Mesenchymal stem cell (in vitro differentiated cells and primary cell): Measurements from ENCODE around the gene NEFH.
"Not testable (repeated sequence)": the region's sequence is repeated elsewhere in the genome, so short reads cannot be mapped to it uniquely, and the experiment has no call there.

Source experiments
- DNase-seq: peaks from one replicate; pipeline ENCODE4 v3.0.0-alpha.2; 2013
- H2AFZ ChIP-seq: one replicate; pipeline ENCODE4 v1.6.1; 2013; ENCODE audit warnings: low read depth, mild to moderate bottlenecking, control low read depth, inconsistent platforms, low read length, moderate library complexity
- H2AK5ac ChIP-seq: 2 replicates; pipeline ENCODE4 v1.6.1; 2013; ENCODE audit warnings: low read length, moderate library complexity, mild to moderate bottlenecking, inconsistent platforms; ENCODE audit not compliant: severe bottlenecking
- H2BK120ac ChIP-seq: one replicate; pipeline ENCODE4 v1.6.1; 2013; ENCODE audit warnings: low read depth, mild to moderate bottlenecking, inconsistent platforms, low read length, moderate library complexity
- H2BK12ac ChIP-seq, 2 experiments: one replicate each; pipeline ENCODE4 v1.6.1; 2013; ENCODE audit warnings: inconsistent platforms in 2 of 2, low read length in 2 of 2, mild to moderate bottlenecking in 2 of 2, moderate library complexity in 2 of 2, control low read depth in 1 of 2
- H2BK15ac ChIP-seq: one replicate; pipeline ENCODE4 v1.6.1; 2013; ENCODE audit warnings: mild to moderate bottlenecking, low read depth, inconsistent platforms; ENCODE audit not compliant: poor library complexity, severe bottlenecking
- H2BK5ac ChIP-seq: 2 replicates; pipeline ENCODE4 v1.6.1; 2013; ENCODE audit warnings: low read depth, mild to moderate bottlenecking, low read length, control low read depth, inconsistent platforms; ENCODE audit not compliant: poor library complexity, severe bottlenecking
- H3K14ac ChIP-seq, 2 experiments: one replicate each; pipeline ENCODE4 v1.6.1; 2013; ENCODE audit warnings: inconsistent platforms in 2 of 2, low read length in 2 of 2, control low read depth in 1 of 2, mild to moderate bottlenecking in 1 of 2, moderate library complexity in 1 of 2
- H3K18ac ChIP-seq, 2 experiments: one replicate each; pipeline ENCODE4 v1.6.1; 2013; ENCODE audit warnings: inconsistent platforms in 2 of 2, low read length in 2 of 2, control low read depth in 1 of 2, low read depth in 1 of 2, mild to moderate bottlenecking in 1 of 2
- H3K23ac ChIP-seq, 2 experiments: one replicate each; pipeline ENCODE4 v1.6.1; 2013; ENCODE audit warnings: inconsistent platforms in 2 of 2, low read length in 2 of 2, mild to moderate bottlenecking in 2 of 2, moderate library complexity in 2 of 2, control low read depth in 1 of 2
- H3K27ac ChIP-seq: 2 replicates; pipeline ENCODE4 v1.5.1; 2013; ENCODE audit warnings: mild to moderate bottlenecking, moderate library complexity, low read length, control low read depth, inconsistent platforms; ENCODE audit not compliant: poor library complexity, severe bottlenecking
- H3K27me3 ChIP-seq, 2 experiments: 2 replicates each; pipeline versions ENCODE4 v1.6.1 to v1.7.0; 2013; ENCODE audit warnings: low read length in 2 of 2, mild to moderate bottlenecking in 2 of 2, moderate library complexity in 2 of 2, control low read depth in 1 of 2, inconsistent platforms in 1 of 2; ENCODE audit not compliant: control insufficient read depth in 1 of 2, insufficient read depth in 1 of 2
- H3K36me3 ChIP-seq, 2 experiments: 2 replicates each; pipeline versions ENCODE4 v1.6.1 to v1.7.0; 2013; ENCODE audit warnings: low read length in 2 of 2, control low read depth in 1 of 2, inconsistent platforms in 1 of 2, low read depth in 1 of 2, mild to moderate bottlenecking in 1 of 2; ENCODE audit not compliant: insufficient read depth in 2 of 2, control insufficient read depth in 1 of 2
- H3K4ac ChIP-seq, 2 experiments: one replicate each; pipeline ENCODE4 v1.6.1; 2013; ENCODE audit warnings: inconsistent platforms in 2 of 2, low read length in 2 of 2, mild to moderate bottlenecking in 2 of 2, moderate library complexity in 2 of 2, control low read depth in 1 of 2, low read depth in 1 of 2
- H3K4me1 ChIP-seq: 2 replicates; pipeline ENCODE4 v1.6.1; 2013; ENCODE audit warnings: low read depth, low read length, control low read depth; ENCODE audit not compliant: control insufficient read depth, insufficient read depth
- H3K4me2 ChIP-seq: 2 replicates; pipeline ENCODE4 v1.6.1; 2013; ENCODE audit warnings: low read length, mild to moderate bottlenecking, inconsistent platforms; ENCODE audit not compliant: poor library complexity, severe bottlenecking
- H3K4me3 ChIP-seq, 2 experiments: 2 replicates each; pipeline versions ENCODE4 v1.5.1 to v1.7.0; 2013; ENCODE audit warnings: low read length in 2 of 2, mild to moderate bottlenecking in 2 of 2, control low read depth in 1 of 2, low read depth in 1 of 2; ENCODE audit not compliant: insufficient read depth in 1 of 2
- H3K79me1 ChIP-seq: replicated peaks from 2 replicates; pipeline ENCODE4 v1.6.1; 2013; ENCODE audit warnings: mild to moderate bottlenecking, control low read depth, low read length, inconsistent platforms; ENCODE audit not compliant: poor library complexity, severe bottlenecking
- H3K9ac ChIP-seq: 2 replicates; pipeline ENCODE4 v1.7.0; 2013; ENCODE audit warnings: mild to moderate bottlenecking, low read length, moderate library complexity
- H3K9me3 ChIP-seq: 2 replicates; pipeline ENCODE4 v1.7.0; 2013; ENCODE audit warnings: mild to moderate bottlenecking, low read length; ENCODE audit not compliant: control insufficient read depth
- H4K8ac ChIP-seq: one replicate; pipeline ENCODE4 v1.6.1; 2013; ENCODE audit warnings: inconsistent platforms, mild to moderate bottlenecking, low read length, moderate library complexity
- H4K91ac ChIP-seq: one replicate; pipeline ENCODE4 v1.6.1; 2013; ENCODE audit warnings: mild to moderate bottlenecking, low read length, inconsistent platforms
- WGBS: methylation state at CpG from one replicate; pipeline ENCODE4 v1.1.7; 2013; ENCODE audit warnings: mixed read lengths; 5-methylcytosine and 5-hydroxymethylcytosine counted together

Gene NEFH

DNA sequence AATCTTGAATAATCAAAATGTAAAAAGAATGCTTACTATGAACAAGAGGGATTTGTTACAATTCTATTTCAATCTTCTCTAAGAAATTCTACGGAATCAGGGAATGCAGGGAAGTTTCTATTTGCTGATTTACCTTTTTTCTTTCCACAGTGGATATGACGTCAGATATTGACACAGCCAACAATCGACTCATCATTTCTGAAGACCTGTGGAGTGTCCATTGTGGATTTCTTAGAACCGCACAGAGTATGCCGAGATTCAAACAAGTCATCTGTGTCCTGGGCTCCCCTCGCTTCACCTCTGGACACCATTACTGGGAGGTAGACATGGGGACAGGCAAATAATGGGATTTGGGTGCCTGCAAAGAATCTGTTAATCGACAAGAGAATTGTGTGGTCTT is 45.7 kb upstream of the NEFH start:
- no peak overlapping the region for H3K27ac ChIP-seq
- no peak overlapping the region for H3K4me3 ChIP-seq
- H3K36me3 ChIP-seq, result no peaks in the 10 kb centered on the region
- H3K18ac ChIP-seq, result no peak overlapping the region
- WGBS, result 92% methylated on average over 7 of the region's 7 CpGs
- H3K79me1 ChIP-seq, result no peaks in the 10 kb centered on the region
- peaks cover 28 to 50% of the 10 kb centered on the region in 2 experiments for H3K27me3 ChIP-seq
- DNase-seq, result no peak
- H2AK5ac ChIP-seq, result no peak overlapping the region
- no peak overlapping the region for H2BK12ac ChIP-seq
- no peak overlapping the region for H2BK120ac ChIP-seq
- no peak overlapping the region for H2AFZ ChIP-seq
- H3K14ac ChIP-seq, result no peak overlapping the region
- H3K4me1 ChIP-seq, result no peaks in the 10 kb centered on the region
- H4K8ac ChIP-seq, result no peak overlapping the region
- H4K91ac ChIP-seq, result no peak overlapping the region
- no peak overlapping the region for H3K23ac ChIP-seq
- H3K4me2 ChIP-seq, result no peak overlapping the region
- H3K4ac ChIP-seq, result no peak overlapping the region
- H3K9me3 ChIP-seq, result no peaks in the 10 kb centered on the region
- H2BK5ac ChIP-seq, result no peak overlapping the region
- H2BK15ac ChIP-seq, result no peak overlapping the region
- no peak overlapping the region for H3K9ac ChIP-seq

DNA sequence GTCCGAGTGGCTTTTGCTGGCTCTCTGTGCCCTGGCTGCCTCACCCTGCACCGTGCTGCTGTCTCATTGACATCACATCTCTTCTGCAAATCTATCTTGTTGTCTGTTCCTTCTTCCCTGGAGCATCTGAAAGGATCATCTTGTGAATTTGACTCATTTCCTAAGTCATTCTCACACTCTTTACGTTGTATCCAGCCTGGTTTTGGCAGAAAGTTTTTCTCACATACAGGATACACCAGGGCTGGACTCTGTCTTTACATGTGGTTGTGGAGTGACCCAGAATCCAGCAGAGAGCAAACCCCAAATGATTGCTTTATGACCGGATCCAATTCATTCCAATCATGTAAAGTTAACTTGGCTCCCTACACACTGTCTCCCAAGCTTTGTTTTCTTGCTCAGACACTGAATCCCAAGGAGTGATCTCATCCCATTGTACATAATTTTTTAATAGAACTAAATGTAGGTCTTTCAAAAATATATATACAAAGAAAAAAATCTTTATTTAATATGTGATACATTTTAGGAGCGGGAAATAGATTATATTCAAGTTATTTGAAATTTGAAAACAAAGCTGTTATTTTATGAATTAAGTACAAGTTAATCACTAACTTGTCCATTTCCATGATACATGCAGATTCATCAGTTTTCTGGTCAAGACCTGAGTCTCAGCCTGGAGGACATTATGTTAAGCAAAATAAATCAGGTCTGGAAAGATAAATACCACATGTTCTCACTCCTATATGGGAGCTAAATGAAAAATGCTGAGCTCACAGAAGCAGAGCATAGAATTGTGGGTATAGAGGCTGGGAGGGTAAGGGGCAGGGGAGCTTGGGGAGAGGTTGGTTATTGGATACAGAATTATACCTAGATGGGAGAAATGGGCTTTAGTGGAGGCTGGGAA is 44.5 kb upstream of the NEFH start:
- H2BK5ac ChIP-seq, result no peak overlapping the region
- H3K4me1 ChIP-seq, result no peaks in the 10 kb centered on the region
- H3K4me3 ChIP-seq, result no peak overlapping the region
- H3K14ac ChIP-seq, result no peak overlapping the region
- whole genome bisulfite sequencing, result 64% methylated on average over 4 of the region's 5 CpGs
- no peak overlapping the region for H2AK5ac ChIP-seq
- no peaks in the 10 kb centered on the region for H3K79me1 ChIP-seq
- H3K9ac ChIP-seq, result no peak overlapping the region
- no peaks in the 10 kb centered on the region for H3K9me3 ChIP-seq
- no peak overlapping the region for H3K18ac ChIP-seq
- no peak overlapping the region for H2BK120ac ChIP-seq
- no peak overlapping the region for H3K4me2 ChIP-seq
- H2BK12ac ChIP-seq, result no peak overlapping the region
- DNase-seq, result no peak
- no peak overlapping the region for H4K8ac ChIP-seq
- H3K36me3 ChIP-seq, result no peaks in the 10 kb centered on the region
- H4K91ac ChIP-seq, result no peak overlapping the region
- H2AFZ ChIP-seq, result no peak overlapping the region
- no peak overlapping the region for H3K23ac ChIP-seq
- H3K4ac ChIP-seq, result no peak overlapping the region
- H2BK15ac ChIP-seq, result no peak overlapping the region
- peaks cover 28 to 41% of the 10 kb centered on the region in 2 experiments for H3K27me3 ChIP-seq
- H3K27ac ChIP-seq, result no peak overlapping the region

DNA sequence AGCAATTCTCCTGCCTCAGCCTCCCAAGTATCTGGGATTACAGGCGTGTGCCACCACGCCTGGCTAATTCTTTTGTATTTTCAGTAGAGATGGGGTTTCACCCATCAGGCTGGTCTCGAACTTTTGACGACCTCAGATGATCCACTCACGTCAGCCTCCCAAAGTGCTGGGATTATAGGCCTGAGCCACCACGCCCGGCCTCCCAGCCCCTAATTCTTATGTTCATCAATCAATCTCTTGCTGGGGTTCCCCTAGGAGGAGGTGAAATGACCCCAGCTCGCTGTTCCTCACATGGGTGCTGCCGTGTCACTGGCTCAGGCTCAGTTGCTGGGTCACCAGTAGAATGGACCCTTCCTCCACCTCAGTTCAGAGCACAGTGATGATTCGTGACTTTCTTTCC is 41.7 kb upstream of the NEFH start, which contains the start of gene RFPL1:
Gene RFPL1 (plus strand): TSS at position 301 of the 400 bp plus-strand sequence.
- 86% methylated on average over 9 of the region's 10 CpGs for WGBS
- DNase-seq, H4K91ac ChIP-seq, H3K18ac ChIP-seq, H2BK5ac ChIP-seq, H3K79me1 ChIP-seq, H3K14ac ChIP-seq, H4K8ac ChIP-seq, H3K9ac ChIP-seq, H3K36me3 ChIP-seq, H3K27ac ChIP-seq, H3K4me3 ChIP-seq, H3K4me1 ChIP-seq, H3K4ac ChIP-seq, H3K4me2 ChIP-seq, H2BK120ac ChIP-seq, H3K23ac ChIP-seq, H3K9me3 ChIP-seq, H2AFZ ChIP-seq, H2AK5ac ChIP-seq, H2BK15ac ChIP-seq, H2BK12ac ChIP-seq: not testable (repeated sequence)
- H3K27me3 ChIP-seq, result peaks cover 11 to 23% of the 10 kb centered on the region in 2 experiments

DNA sequence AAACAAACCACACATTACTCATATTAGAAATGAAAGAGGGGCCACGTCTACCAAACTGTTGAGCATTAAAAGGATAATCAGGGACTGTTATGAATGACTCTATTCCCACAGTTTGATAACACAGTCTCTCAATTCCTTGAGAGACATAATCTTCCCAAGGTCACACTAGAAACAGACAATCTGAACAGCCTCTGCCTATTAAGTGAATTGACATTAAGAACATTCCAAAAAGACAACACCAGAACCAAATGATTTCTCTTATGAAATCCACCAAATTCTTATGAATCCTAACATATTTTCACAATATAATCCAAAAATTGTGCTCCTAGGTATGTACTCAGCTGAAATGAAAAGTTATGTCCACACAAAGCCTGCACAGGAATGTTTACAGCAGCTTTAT is 37.0 kb upstream of the NEFH start:
- Histone ChIP-seq H3K4ac (no peak overlapping the region), H3K4me3 (no peak overlapping the region), H2BK12ac (no peak overlapping the region), H4K91ac (no peak overlapping the region), H3K18ac (no peak overlapping the region), H3K14ac (no peak overlapping the region), H2BK5ac (no peak overlapping the region), H3K4me2 (no peak overlapping the region), H4K8ac (no peak overlapping the region), H3K79me1 (no peaks in the 10 kb centered on the region), H3K27ac (no peak overlapping the region), H2BK120ac (no peak overlapping the region), H3K4me1 (peaks cover 5% of the 10 kb centered on the region), H3K9ac (no peak overlapping the region), H3K9me3 (no peaks in the 10 kb centered on the region), H2BK15ac (no peak overlapping the region), H3K36me3 (no peaks in the 10 kb centered on the region), H3K23ac (no peak overlapping the region), H2AFZ (no peak overlapping the region), H3K27me3 (peaks cover 4 to 27% of the 10 kb centered on the region in 2 experiments), H2AK5ac (no peak overlapping the region)
- no peak for DNase-seq
- WGBS, result 59% methylated on average over 1 of the region's 1 CpG
